HG02588 (cell line): Measurements from ENCODE around the gene MPRIP.

ENCODE experiments used
- ATAC-seq: cut with Tn5 transposase; IDR thresholded peaks from one replicate; pipeline ENCODE4 v1.9.1; 2021; ENCODE audit warnings: mild to moderate bottlenecking, moderate library complexity; ENCODE audit not compliant: unreplicated experiment

The MPRIP gene

GRCh38 chr17:17105976-17106375, 63.7 kb downstream of the MPRIP start:
- ATAC-seq, result no peak

GRCh38 chr17:17106756-17107155, 64.5 kb downstream of the MPRIP start:
- no peak for ATAC-seq

GRCh38 chr17:17107281-17107680, 65.0 kb downstream of the MPRIP start:
- no peak for ATAC-seq

- no peak for ATAC-seq
These were observed 65.7 kb downstream of the MPRIP start for GRCh38 chr17:17107891-17108431.

- no peak for ATAC-seq
These were observed 66.3 kb downstream of the MPRIP start for GRCh38 chr17:17108451-17109049.

GRCh38 chr17:17109256-17109655, 67.0 kb downstream of the MPRIP start:
- ATAC-seq, result no peak

- no peak for ATAC-seq
These were observed 67.7 kb downstream of the MPRIP start for GRCh38 chr17:17109907-17110306.

GRCh38 chr17:17110520-17110919, 68.3 kb downstream of the MPRIP start:
- ATAC-seq, result no peak

- no peak for ATAC-seq
These were observed 69.4 kb downstream of the MPRIP start for GRCh38 chr17:17111401-17112393.

- no peak for ATAC-seq
These were observed 70.5 kb downstream of the MPRIP start for GRCh38 chr17:17112628-17113200.

GRCh38 chr17:17114592-17115225, 72.5 kb downstream of the MPRIP start:
- ATAC-seq, result no peak

GRCh38 chr17:17115620-17116019, 73.4 kb downstream of the MPRIP start:
- ATAC-seq, result no peak

GRCh38 chr17:17116406-17116805, 74.1 kb downstream of the MPRIP start:
- no peak for ATAC-seq

- no peak for ATAC-seq
These were observed 75.7 kb downstream of the MPRIP start for GRCh38 chr17:17117923-17118322.

GRCh38 chr17:17118399-17118798, 76.1 kb downstream of the MPRIP start:
- no peak for ATAC-seq

GRCh38 chr17:17119106-17119505, 76.8 kb downstream of the MPRIP start:
- no peak for ATAC-seq

- no peak for ATAC-seq
These were observed 77.3 kb downstream of the MPRIP start for GRCh38 chr17:17119533-17119932.

GRCh38 chr17:17120294-17120693, 78.0 kb downstream of the MPRIP start:
- no peak for ATAC-seq

- ATAC-seq, result no peak
These were observed 78.4 kb downstream of the MPRIP start for GRCh38 chr17:17120701-17121100.

- no peak for ATAC-seq
These were observed 78.9 kb downstream of the MPRIP start for GRCh38 chr17:17121162-17121561.
